Activated CD4-positive, CD25-positive, alpha-beta regulatory T cell treated with anti-CD3 and anti-CD28 coated beads, Interleukin-2, amount 50 U/mL, for 24 hours (primary cell): Measurements from ENCODE around the gene PTCH2.
A peak's percentile ranks its signal among the peaks of the same experiment; 100 is the strongest.

Experiments
- ATAC-seq, 2 donors: fragments of 150-1000 bp; cut with Tn5 transposase; one replicate each; pipeline ENCODE4 v1.10.0; 2021; ENCODE audit warnings: mild to moderate bottlenecking in 1 of 2, moderate library complexity in 1 of 2

The PTCH2 gene, protein sequence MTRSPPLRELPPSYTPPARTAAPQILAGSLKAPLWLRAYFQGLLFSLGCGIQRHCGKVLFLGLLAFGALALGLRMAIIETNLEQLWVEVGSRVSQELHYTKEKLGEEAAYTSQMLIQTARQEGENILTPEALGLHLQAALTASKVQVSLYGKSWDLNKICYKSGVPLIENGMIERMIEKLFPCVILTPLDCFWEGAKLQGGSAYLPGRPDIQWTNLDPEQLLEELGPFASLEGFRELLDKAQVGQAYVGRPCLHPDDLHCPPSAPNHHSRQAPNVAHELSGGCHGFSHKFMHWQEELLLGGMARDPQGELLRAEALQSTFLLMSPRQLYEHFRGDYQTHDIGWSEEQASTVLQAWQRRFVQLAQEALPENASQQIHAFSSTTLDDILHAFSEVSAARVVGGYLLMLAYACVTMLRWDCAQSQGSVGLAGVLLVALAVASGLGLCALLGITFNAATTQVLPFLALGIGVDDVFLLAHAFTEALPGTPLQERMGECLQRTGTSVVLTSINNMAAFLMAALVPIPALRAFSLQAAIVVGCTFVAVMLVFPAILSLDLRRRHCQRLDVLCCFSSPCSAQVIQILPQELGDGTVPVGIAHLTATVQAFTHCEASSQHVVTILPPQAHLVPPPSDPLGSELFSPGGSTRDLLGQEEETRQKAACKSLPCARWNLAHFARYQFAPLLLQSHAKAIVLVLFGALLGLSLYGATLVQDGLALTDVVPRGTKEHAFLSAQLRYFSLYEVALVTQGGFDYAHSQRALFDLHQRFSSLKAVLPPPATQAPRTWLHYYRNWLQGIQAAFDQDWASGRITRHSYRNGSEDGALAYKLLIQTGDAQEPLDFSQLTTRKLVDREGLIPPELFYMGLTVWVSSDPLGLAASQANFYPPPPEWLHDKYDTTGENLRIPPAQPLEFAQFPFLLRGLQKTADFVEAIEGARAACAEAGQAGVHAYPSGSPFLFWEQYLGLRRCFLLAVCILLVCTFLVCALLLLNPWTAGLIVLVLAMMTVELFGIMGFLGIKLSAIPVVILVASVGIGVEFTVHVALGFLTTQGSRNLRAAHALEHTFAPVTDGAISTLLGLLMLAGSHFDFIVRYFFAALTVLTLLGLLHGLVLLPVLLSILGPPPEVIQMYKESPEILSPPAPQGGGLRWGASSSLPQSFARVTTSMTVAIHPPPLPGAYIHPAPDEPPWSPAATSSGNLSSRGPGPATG

DNA sequence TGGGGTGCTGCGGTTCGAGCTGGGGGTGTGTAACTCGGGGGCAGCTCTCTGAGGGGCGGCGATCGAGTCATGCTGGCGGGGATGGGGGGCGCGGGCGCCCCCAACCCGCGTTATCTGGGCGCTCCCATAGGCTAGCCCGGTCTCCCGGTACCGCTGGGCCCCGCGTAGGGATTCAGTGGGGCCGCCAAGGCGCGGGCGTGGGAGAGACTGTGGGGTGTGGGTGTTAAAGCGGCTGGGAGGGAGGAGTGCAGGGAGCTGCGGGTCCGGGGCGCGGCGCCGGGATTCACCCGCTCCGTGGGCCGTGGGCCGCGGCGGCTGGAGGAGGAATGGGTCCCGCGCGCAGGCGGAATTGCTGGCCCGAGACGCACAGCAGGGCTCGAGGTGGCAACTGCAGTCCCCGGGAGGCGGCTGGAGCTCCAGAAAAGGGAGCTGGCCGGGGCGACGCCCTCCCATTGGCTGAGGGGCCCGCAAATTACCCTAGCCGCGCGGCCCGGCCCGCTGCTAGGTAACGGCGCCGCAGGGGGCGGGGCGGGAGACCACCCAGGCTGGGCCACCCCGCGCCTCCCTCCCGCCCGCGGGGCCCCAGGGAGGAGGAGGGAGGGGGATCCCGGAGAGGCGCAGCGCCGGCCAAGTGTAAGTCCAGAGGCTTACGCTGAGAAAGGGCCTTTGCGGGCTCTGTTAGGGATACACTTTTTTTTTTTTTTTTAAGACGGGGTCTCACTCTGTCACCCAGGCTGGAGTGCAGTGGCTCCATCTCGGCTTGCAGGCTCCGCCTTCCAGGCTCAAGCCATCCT lies at the start of gene PTCH2:
PTCH2 (minus strand) TSS at position 392 of the 794 bp plus-strand sequence; CDS start at position 71, 321 bp downstream.
- peak; percentile 46 to 49 for ATAC-seq

DNA sequence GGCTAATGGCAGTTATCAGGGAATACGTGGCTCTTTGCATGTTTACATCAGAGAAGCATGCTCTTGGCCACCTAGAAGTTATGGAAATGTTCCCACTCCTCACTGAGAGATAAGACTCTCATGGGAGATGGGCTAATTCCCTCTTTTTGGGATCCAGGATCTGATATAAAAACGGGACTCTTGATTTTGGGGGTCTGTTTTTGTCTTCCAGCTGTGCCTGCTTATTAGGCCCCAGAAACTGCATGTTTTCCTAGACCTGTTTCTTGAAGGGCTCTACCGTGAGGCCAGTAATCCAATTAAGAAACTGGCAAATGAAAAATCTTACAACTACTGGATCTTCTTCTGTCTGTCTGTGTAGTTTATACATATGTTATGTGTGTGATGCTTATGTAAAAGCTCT lies 47.0 kb upstream of the PTCH2 start:
- no peak for ATAC-seq

GRCh38 chr1:44885406-44885805 lies 42.4 kb upstream of the PTCH2 start:
- no peak for ATAC-seq

GRCh38 chr1:44884746-44885145 lies 41.7 kb upstream of the PTCH2 start:
- ATAC-seq = no peak

GRCh38 chr1:44881011-44881632 lies 38.1 kb upstream of the PTCH2 start:
- ATAC-seq = no peak

DNA sequence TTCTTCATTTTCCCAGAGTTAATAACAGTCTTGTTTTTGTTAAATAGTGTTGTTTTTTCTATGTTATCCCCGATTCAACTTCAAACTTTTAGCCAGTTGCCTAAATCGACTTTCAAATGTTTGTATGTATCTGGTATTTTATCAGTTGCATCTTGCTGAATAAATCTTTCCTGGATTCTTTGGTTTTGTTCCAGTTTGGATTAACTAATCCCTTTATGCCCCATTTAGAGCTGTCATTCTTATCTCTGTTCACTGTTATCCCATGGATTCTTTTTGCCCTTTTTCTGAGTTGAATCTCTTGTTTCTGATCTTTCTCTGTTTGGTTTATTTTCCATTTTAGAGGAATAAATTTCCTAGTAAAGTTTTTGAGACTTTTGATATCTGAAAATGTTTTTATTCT lies 31.1 kb upstream of the PTCH2 start:
- ATAC-seq = no peak

GRCh38 chr1:44870096-44870495 lies 27.0 kb upstream of the PTCH2 start:
- ATAC-seq = no peak

DNA sequence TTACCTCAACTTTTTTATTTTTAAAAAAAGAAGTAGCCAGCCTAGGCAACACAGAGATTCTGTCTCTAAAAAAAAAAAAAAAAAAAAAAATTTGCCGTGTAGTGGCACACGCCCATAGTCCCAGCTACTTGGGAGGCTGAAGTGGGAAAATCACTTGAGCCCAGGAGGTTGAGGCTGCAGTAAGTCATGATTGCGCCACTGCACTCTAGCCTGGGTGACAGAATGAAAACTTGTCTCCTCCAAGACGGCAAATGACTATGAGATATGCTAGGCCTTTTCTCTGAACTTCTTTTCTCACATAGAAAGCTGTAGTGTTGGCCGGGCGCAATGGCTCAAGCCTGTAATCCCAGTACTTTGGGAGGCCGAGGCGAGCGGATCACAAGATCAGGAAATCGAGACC lies 24.7 kb upstream of the PTCH2 start:
- no peak for ATAC-seq

DNA sequence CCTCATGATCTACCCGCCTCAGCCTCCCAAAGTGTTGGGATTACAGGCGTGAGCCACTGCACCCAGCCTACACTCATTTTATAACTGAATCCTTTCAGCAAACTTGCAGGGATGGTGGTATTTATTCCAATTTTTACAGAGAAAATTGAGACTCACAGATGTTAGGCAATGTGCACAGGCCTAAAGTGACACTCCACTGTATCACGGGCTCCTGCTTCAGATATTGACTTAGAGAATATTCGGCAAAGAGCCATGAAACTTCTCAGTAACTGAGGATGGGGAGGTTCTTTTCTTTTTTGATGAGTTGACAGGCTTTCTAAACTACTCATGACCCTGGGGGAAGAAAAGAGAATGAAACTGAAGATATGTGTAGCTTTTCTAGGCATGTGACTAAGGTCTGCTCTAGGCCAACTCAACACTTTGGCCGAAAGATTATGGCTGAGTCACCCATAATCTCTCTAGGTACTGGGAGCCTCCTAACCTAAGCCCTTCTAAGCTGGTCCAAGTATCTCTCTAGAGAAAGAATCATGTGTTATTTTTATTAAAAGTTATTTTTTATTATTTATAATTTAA lies 19.9 kb upstream of the PTCH2 start:
- ATAC-seq = peak in 1 of 2 donors; percentile 48

GRCh38 chr1:44860891-44861425 lies 17.9 kb upstream of the PTCH2 start:
- no peak for ATAC-seq

- ATAC-seq = no peak
Observed at GRCh38 chr1:44860331-44860730, 17.3 kb upstream of the PTCH2 start.

- no peak for ATAC-seq
Observed at GRCh38 chr1:44857446-44857845, 14.4 kb upstream of the PTCH2 start.

- no peak for ATAC-seq
Observed at GRCh38 chr1:44855742-44856141, 12.7 kb upstream of the PTCH2 start.

DNA sequence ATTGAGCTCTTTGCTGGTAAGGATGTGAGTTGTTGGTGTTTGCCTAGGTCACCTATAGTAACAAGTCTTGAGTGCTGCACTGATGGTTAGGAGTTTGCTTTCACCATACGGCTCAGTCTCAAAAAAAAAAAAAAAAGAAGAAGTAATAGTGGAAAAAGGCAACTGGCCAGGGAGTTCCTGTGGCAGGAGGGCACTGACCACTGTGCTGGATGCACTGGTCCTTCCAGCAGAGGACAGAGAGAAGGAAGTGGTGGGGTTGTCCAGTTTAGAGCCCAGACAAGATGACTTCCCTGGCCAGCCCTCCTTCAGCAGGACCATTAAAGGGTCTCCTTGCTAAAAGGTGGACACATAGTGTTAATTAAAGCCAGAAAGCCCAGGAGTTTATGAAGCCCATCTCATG lies 11.9 kb upstream of the PTCH2 start:
- no peak for ATAC-seq

DNA sequence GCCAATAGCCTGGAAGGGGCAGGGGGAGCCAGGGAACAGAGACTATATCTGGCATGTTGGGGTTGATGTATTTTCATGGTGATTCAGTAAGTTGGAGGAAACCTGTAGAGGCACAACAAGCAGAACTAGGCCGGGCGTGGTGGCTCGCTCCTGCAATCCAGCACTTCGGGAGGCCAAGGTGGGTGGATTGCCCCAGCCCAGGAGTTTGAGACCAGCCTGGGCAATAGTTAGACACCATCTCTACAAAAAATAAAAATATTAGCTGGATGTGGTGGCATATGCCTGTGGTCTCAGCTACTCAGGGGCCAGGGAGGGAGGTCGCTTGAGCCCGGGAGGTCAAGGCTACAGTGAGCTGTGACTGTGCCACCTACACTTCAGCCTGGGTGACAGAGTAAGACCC lies 10.1 kb upstream of the PTCH2 start:
- ATAC-seq = no peak

GRCh38 chr1:44851308-44851707 lies 8.3 kb upstream of the PTCH2 start:
- no peak for ATAC-seq

GRCh38 chr1:44849575-44850132 lies 6.6 kb upstream of the PTCH2 start:
- ATAC-seq = peak; percentile 48

GRCh38 chr1:44848456-44849181 lies 5.6 kb upstream of the PTCH2 start:
- ATAC-seq = no peak

GRCh38 chr1:44847845-44848244 lies 4.8 kb upstream of the PTCH2 start:
- ATAC-seq = no peak

- ATAC-seq = no peak
Observed at GRCh38 chr1:44846985-44847384, 3.9 kb upstream of the PTCH2 start.
